ENCODE data around the gene CAPN9.

- no peak for TF ChIP-seq CTCF (IDR thresholded peaks at IDR 0.05)
- TF ChIP-seq POLR2A (IDR thresholded peaks at IDR 0.05): no peak
These were observed 37.0 kb downstream of the CAPN9 start for GRCh38 chr1:230784163-230784562.

Measured in thyroid gland (tissue), 4 donors.